ENCODE results near the gene PRDM10. TPM values are rescaled to one million over a fixed set of nuclear protein-coding genes. Genes with fewer than 3 reads are reported as not detected.

PRDM10 gene
- total RNA-seq, 1 experiment from 2014 or later: 9.2 TPM

DNA sequence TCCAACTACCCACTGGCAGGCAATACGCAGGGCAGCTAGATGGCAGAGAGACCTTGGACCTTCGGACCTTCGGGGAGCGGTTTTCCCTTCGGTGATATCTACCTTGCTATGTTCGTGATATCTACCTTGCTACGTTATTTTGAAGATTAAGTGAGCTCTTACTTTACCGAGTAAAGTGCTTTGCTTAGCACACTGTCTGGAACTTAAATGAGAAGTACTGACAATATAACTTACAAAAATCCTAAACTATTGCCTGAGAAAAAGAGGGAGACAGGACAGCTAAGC lies 1.0 kb upstream of the PRDM10 start:
- ChIA-PET RAD21 (ENCODE audit: low non-redundant PET in 1 of 2, low total read pairs in 2 of 2, uncharacterized antibody in 2 of 2, unreplicated experiment in 2 of 2) (no interaction called here), POLR2A (interaction anchor here (1.1 to 3.4 kb wide), 3 partner anchors 7 to 66 kb away, joined by 3 to 22 read pairs (median 4); partner anchors contain the start of gene APLP2), CTCF (interaction anchor here (1.3 kb wide), 1 partner anchor 11 kb away, joined by 7 read pairs; no protein-coding TSS in a partner anchor)
- DNase-seq (ENCODE audit: low read depth, low spot score) (no peak), ATAC-seq (no peak; the same call in 1 of the 2 replicates)
- TSS peak; percentile 92 for BruUV-seq (replicated peaks)
- Histone ChIP-seq H3K36me3 (ENCODE audit: control insufficient read depth in 1 of 2, insufficient read depth in 2 of 2, low read length in 2 of 2) (no peaks in the 10 kb centered on the region), H3K27me3 (ENCODE audit: insufficient read depth, low read length) (no peaks in the 10 kb centered on the region), H3K27ac (ENCODE audit: low read depth, low read length) (peak overlapping the region; percentile 97), H3K79me2 (ENCODE audit: insufficient read depth, low read length) (peaks cover 28% of the 10 kb centered on the region), H3K9me3 (ENCODE audit: control insufficient read depth in 1 of 2, insufficient read depth in 1 of 2, low read depth in 1 of 2, low read length in 2 of 2) (no peaks in the 10 kb centered on the region), H4K20me1 (ENCODE audit: insufficient read depth) (no peaks in the 10 kb centered on the region), H3K9ac (ENCODE audit: low read length) (peak overlapping the region; percentile 92), H3K4me3 (replicated peaks in 1 of 2; ENCODE audit: low read depth in 1 of 2, low read length in 2 of 2) (peak overlapping the region; percentile 70 to 80), H2AFZ (ENCODE audit: low read depth, low read length, poor library complexity, severe bottlenecking) (peak overlapping the region; percentile 67), H3K4me1 (ENCODE audit: control insufficient read depth in 1 of 2, insufficient read depth in 2 of 2, low read length in 2 of 2) (peaks cover 0 to 32% of the 10 kb centered on the region in 2 experiments; a peak in 3 of 4 replicates), H3K9me2 (ENCODE audit: insufficient read depth) (no peaks in the 10 kb centered on the region), H3K4me2 (ENCODE audit: low read length) (peak overlapping the region; percentile 97)
- intact Hi-C loops (cut with micrococcal nuclease): loop anchor here (5.0 kb wide), 2 partner anchors 64 to 119 kb away; partner anchors contain the start of gene APLP2
- TF ChIP-seq, protein P1, sequence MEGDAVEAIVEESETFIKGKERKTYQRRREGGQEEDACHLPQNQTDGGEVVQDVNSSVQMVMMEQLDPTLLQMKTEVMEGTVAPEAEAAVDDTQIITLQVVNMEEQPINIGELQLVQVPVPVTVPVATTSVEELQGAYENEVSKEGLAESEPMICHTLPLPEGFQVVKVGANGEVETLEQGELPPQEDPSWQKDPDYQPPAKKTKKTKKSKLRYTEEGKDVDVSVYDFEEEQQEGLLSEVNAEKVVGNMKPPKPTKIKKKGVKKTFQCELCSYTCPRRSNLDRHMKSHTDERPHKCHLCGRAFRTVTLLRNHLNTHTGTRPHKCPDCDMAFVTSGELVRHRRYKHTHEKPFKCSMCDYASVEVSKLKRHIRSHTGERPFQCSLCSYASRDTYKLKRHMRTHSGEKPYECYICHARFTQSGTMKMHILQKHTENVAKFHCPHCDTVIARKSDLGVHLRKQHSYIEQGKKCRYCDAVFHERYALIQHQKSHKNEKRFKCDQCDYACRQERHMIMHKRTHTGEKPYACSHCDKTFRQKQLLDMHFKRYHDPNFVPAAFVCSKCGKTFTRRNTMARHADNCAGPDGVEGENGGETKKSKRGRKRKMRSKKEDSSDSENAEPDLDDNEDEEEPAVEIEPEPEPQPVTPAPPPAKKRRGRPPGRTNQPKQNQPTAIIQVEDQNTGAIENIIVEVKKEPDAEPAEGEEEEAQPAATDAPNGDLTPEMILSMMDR (IDR thresholded peaks at IDR 0.05 in 2 of 3, conservative IDR thresholded peaks at IDR 0.05 in 1 of 3; ENCODE audit: borderline replicate concordance in 1 of 3, insufficient read depth in 1 of 3, low read depth in 2 of 3, low read length in 2 of 3): no peak
- TF ChIP-seq SIN3A (IDR thresholded peaks at IDR 0.05; ENCODE audit: low read depth) (no peak), SP1 (IDR thresholded peaks at IDR 0.05; ENCODE audit: low read depth) (no peak; the same call in 1 of the 2 replicates)
- TF ChIP-seq, protein P2, sequence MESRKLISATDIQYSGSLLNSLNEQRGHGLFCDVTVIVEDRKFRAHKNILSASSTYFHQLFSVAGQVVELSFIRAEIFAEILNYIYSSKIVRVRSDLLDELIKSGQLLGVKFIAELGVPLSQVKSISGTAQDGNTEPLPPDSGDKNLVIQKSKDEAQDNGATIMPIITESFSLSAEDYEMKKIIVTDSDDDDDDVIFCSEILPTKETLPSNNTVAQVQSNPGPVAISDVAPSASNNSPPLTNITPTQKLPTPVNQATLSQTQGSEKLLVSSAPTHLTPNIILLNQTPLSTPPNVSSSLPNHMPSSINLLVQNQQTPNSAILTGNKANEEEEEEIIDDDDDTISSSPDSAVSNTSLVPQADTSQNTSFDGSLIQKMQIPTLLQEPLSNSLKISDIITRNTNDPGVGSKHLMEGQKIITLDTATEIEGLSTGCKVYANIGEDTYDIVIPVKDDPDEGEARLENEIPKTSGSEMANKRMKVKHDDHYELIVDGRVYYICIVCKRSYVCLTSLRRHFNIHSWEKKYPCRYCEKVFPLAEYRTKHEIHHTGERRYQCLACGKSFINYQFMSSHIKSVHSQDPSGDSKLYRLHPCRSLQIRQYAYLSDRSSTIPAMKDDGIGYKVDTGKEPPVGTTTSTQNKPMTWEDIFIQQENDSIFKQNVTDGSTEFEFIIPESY (IDR thresholded peaks at IDR 0.05; ENCODE audit: extremely low read depth, insufficient replicate concordance, low read length): no peak
